ENCODE data around the gene TRIP12. TPM values are rescaled to one million over a fixed set of nuclear protein-coding genes. Genes with fewer than 3 reads are reported as not detected.

Gene TRIP12
- total and polyA plus RNA-seq, 2 of the 4 experiments (the other 2 are of a cell fraction) = 51.6 to 209 TPM

- no TSS peak for BruUV-seq (replicated peaks)
- H2BK120ac ChIP-seq (ENCODE audit: low read depth, low read length) = no peak overlapping the region
- H3K9me3 ChIP-seq (ENCODE audit: control insufficient read depth, insufficient read depth, low read length) = no peaks in the 10 kb centered on the region
- no peak overlapping the region for H3K27ac ChIP-seq (ENCODE audit: insufficient read depth, low read length)
- no peaks in the 10 kb centered on the region for H3K27me3 ChIP-seq (ENCODE audit: control insufficient read depth, insufficient read depth, low read length)
- H3K36me3 ChIP-seq (ENCODE audit: control insufficient read depth, insufficient read depth, low read length) = peaks cover 19% of the 10 kb centered on the region
- H3K18ac ChIP-seq (ENCODE audit: low read depth, low read length) = no peak overlapping the region
- ATAC-seq (ENCODE audit: low read depth) = no peak
- dilution Hi-C loops (cut with HindIII; ENCODE audit: low sequenced_read_pairs, unreplicated experiment) = no loop called here
- H2BK20ac ChIP-seq (ENCODE audit: low read depth, low read length) = no peak overlapping the region
- 100% methylated on average over 2 of the region's 5 CpGs; no CpG with 5 or more reads in 1 of the 2 experiments for WGBS, 2 experiments (ENCODE audit: extremely low coverage in 2 of 2, insufficient read length in 1 of 2)
- no peak overlapping the region for H3K4ac ChIP-seq (ENCODE audit: low read depth, low read length)
- intact Hi-C loops (cut with micrococcal nuclease) = no loop called here
- no peak overlapping the region for H4K5ac ChIP-seq (ENCODE audit: low read depth, low read length)
- peaks cover 8% of the 10 kb centered on the region for H3K4me1 ChIP-seq (ENCODE audit: control insufficient read depth, insufficient read depth, low read length)
- in situ Hi-C loops (cut with MboI; ENCODE audit: low sequenced_read_pairs) = no loop called here
- peaks cover 27 to 61% of the 10 kb centered on the region in 2 experiments for H3K79me1 ChIP-seq (ENCODE audit: low read depth in 1 of 2, low read length in 2 of 2)
- no peak overlapping the region for H4K8ac ChIP-seq (ENCODE audit: low read depth in 2 of 2, low read length in 2 of 2)
- no peak overlapping the region for H3K23ac ChIP-seq (ENCODE audit: low read depth, low read length)
- TF ChIP-seq MAFK (IDR thresholded peaks at IDR 0.05; ENCODE audit: low read depth, low read length) = no peak
- TF ChIP-seq FOS (IDR thresholded peaks at IDR 0.05; ENCODE audit: low read depth, low read length) = no peak
- no peak for TF ChIP-seq CTCF (conservative IDR thresholded peaks at IDR 0.05; ENCODE audit: low read depth, low read length)
- TF ChIP-seq MAZ (IDR thresholded peaks at IDR 0.05; ENCODE audit: borderline replicate concordance, low read depth, low read length) = no peak
- no peak overlapping the region for H2BK15ac ChIP-seq (ENCODE audit: low read depth, low read length)
- no peak overlapping the region for H3K4me2 ChIP-seq (ENCODE audit: low read depth, low read length)
- DNase-seq = no peak
- ChIA-PET POLR2A (ENCODE audit: unreplicated experiment) (no interaction called here), CTCF (no interaction called here)
- H2AK9ac ChIP-seq (replicated peaks; ENCODE audit: low read depth, low read length, poor library complexity) = no peak overlapping the region
- no peak overlapping the region for H2BK5ac ChIP-seq (ENCODE audit: low read depth, low read length, poor library complexity, severe bottlenecking)
- H3K9ac ChIP-seq (ENCODE audit: low read depth, low read length) = no peak overlapping the region
- no peak overlapping the region for H3K4me3 ChIP-seq (ENCODE audit: insufficient read depth, low read depth, low read length)
- H3K56ac ChIP-seq (ENCODE audit: extremely low read depth, insufficient read depth, low read length) = no peak overlapping the region
- no peak overlapping the region for H4K91ac ChIP-seq (ENCODE audit: insufficient read depth, low read depth, low read length)
- H2AK5ac ChIP-seq (ENCODE audit: low read depth, low read length) = no peak overlapping the region
- H2AFZ ChIP-seq (replicated peaks; ENCODE audit: low read length, poor library complexity) = no peak overlapping the region
- no peak overlapping the region for H3K14ac ChIP-seq (replicated peaks; ENCODE audit: low read depth, low read length)
- H3K9me1 ChIP-seq (ENCODE audit: insufficient read depth, low read length) = peaks cover 11% of the 10 kb centered on the region
- peaks cover 41% of the 10 kb centered on the region for H4K20me1 ChIP-seq (ENCODE audit: insufficient read depth, low read length)
Observed at GRCh38 chr2:229855116-229855515, 66.7 kb downstream of the TRIP12 start.
